OCI-M1 (cell line): ENCODE results near the gene ASAP2.
"Not testable (repeated sequence)": the region's sequence is repeated elsewhere in the genome, so short reads cannot be mapped to it uniquely, and the experiment has no call there.

Source experiments
- DNase-seq: peaks from one replicate; lab custom pipeline; 2025; lab: John Stamatoyannopoulos, UW

Gene ASAP2

GRCh38 chr2:9251154-9252001 lies 44.8 kb downstream of the ASAP2 start:
- no peak for DNase-seq

- DNase-seq = no peak
Measured at GRCh38 chr2:9252002-9252357, 45.4 kb downstream of the ASAP2 start.

GRCh38 chr2:9255416-9255815 lies 48.8 kb downstream of the ASAP2 start:
- no peak for DNase-seq

- no peak for DNase-seq
Measured at GRCh38 chr2:9256147-9256546, 49.5 kb downstream of the ASAP2 start.

GRCh38 chr2:9256570-9257043 lies 50.0 kb downstream of the ASAP2 start:
- no peak for DNase-seq

GRCh38 chr2:9258501-9258900 lies 51.9 kb downstream of the ASAP2 start:
- DNase-seq = no peak

- no peak for DNase-seq
Measured at GRCh38 chr2:9258953-9259399, 52.4 kb downstream of the ASAP2 start.

- DNase-seq = no peak
Measured at GRCh38 chr2:9260464-9260918, 53.9 kb downstream of the ASAP2 start.

- DNase-seq = peak; percentile 4
Measured at GRCh38 chr2:9261231-9261883, 54.7 kb downstream of the ASAP2 start.

GRCh38 chr2:9262671-9263171 lies 56.1 kb downstream of the ASAP2 start:
- no peak for DNase-seq

- peak; percentile 29 for DNase-seq
Measured at GRCh38 chr2:9263428-9263827, 56.8 kb downstream of the ASAP2 start.

- no peak for DNase-seq
Measured at GRCh38 chr2:9264301-9264700, 57.7 kb downstream of the ASAP2 start.

GRCh38 chr2:9266711-9267110 lies 60.1 kb downstream of the ASAP2 start:
- no peak for DNase-seq

- DNase-seq = not testable (repeated sequence)
Measured at GRCh38 chr2:9267286-9267685, 60.7 kb downstream of the ASAP2 start.

GRCh38 chr2:9268301-9269080 lies 61.9 kb downstream of the ASAP2 start:
- no peak for DNase-seq

GRCh38 chr2:9269295-9269694 lies 62.7 kb downstream of the ASAP2 start:
- DNase-seq = no peak

GRCh38 chr2:9269695-9270360 lies 63.2 kb downstream of the ASAP2 start:
- no peak for DNase-seq

- no peak for DNase-seq
Measured at GRCh38 chr2:9271091-9271490, 64.5 kb downstream of the ASAP2 start.

- no peak for DNase-seq
Measured at GRCh38 chr2:9271691-9272090, 65.1 kb downstream of the ASAP2 start.

- no peak for DNase-seq
Measured at GRCh38 chr2:9273486-9274130, 67.0 kb downstream of the ASAP2 start.

- no peak for DNase-seq
Measured at GRCh38 chr2:9274701-9275343, 68.2 kb downstream of the ASAP2 start.
